H1 (cell line): ENCODE data around the gene GMEB2. TPM values are rescaled to one million over a fixed set of nuclear protein-coding genes. Genes with fewer than 3 reads are reported as not detected.

ENCODE experiments used
- CTCF ChIA-PET: fragments of 300-600 bp; sonication (Branson Sonifier 250); formaldehyde crosslinking; loops from one replicate; lab custom pipeline; 2021; ENCODE audit not compliant: partially characterized antibody; lab: Charles Lee
- POLR2A ChIA-PET: fragments of 300-600 bp; sonication (Branson Sonifier 250); formaldehyde crosslinking; loops from one replicate; lab custom pipeline; 2021; ENCODE audit warnings: inconsistent platforms; ENCODE audit not compliant: partially characterized antibody; lab: Charles Lee
- DNase-seq, 2 experiments: peaks; one replicate each; pipeline versions ENCODE4 v3.0.0 to v3.0.0-alpha.2; 2010 to 2022; ENCODE audit warnings: low spot score in 2 of 2, low read depth in 1 of 2, mixed read lengths in 1 of 2
- FAIRE-seq: peaks from 2 replicates; lab custom pipeline; 2011; peaks lifted over from hg19 to GRCh38; lab: Jason Lieb, UNC
- H2AFZ ChIP-seq: 2 replicates; pipeline ENCODE4 v1.8.1; 2012; ENCODE audit warnings: low read length, inconsistent platforms
- H2AK5ac ChIP-seq: 2 replicates; pipeline ENCODE4 v1.6.1; 2013; ENCODE audit warnings: low read depth, low read length
- H2BK120ac ChIP-seq: replicated peaks from 2 replicates; pipeline ENCODE3; 2013; ENCODE audit warnings: low read depth, low read length, inconsistent platforms
- H2BK12ac ChIP-seq: 2 replicates; pipeline ENCODE4 v1.6.1; 2013; ENCODE audit warnings: low read depth, low read length
- H2BK15ac ChIP-seq: 2 replicates; pipeline ENCODE4 v1.6.1; 2013; ENCODE audit warnings: low read length
- H2BK20ac ChIP-seq: 2 replicates; pipeline ENCODE4 v1.6.1; 2013; ENCODE audit warnings: low read length
- H2BK5ac ChIP-seq: 2 replicates; pipeline ENCODE4 v1.6.1; 2013; ENCODE audit warnings: low read depth, low read length
- H3K14ac ChIP-seq: 2 replicates; pipeline ENCODE4 v1.6.1; 2013; ENCODE audit warnings: inconsistent platforms; ENCODE audit not compliant: insufficient read length
- H3K18ac ChIP-seq: 2 replicates; pipeline ENCODE4 v1.6.1; 2013; ENCODE audit warnings: low read length; ENCODE audit errors: extremely low read depth
- H3K23ac ChIP-seq: 2 replicates; pipeline ENCODE4 v1.6.1; 2013; ENCODE audit warnings: inconsistent platforms; ENCODE audit not compliant: insufficient read length
- H3K23me2 ChIP-seq: 2 replicates; pipeline ENCODE4 v1.6.1; 2013; ENCODE audit warnings: low read depth, low read length
- H3K27ac ChIP-seq: 2 replicates; pipeline ENCODE4 v1.6.1; 2011; ENCODE audit warnings: low read depth, low read length, inconsistent platforms
- H3K27me3 ChIP-seq, 4 experiments: replicated peaks in 1 of 4; 1 replicate in 1 of 4; 2 replicates in 3 of 4; pipeline versions ENCODE4 v1.6.1 to v1.8.1; 2011 to 2013; ENCODE audit warnings: low read length in 3 of 4, mild to moderate bottlenecking in 3 of 4, inconsistent platforms in 2 of 4, mixed read lengths in 2 of 4, moderate library complexity in 1 of 4; ENCODE audit not compliant: control insufficient read depth in 3 of 4, insufficient read depth in 3 of 4; ENCODE audit errors: extremely low read depth in 1 of 4
- H3K36me3 ChIP-seq, 4 experiments: 2 replicates each; pipeline versions ENCODE4 v1.6.1 to v1.8.1; 2011 to 2013; ENCODE audit warnings: mild to moderate bottlenecking in 4 of 4, low read length in 3 of 4, moderate library complexity in 2 of 4, control low read depth in 1 of 4, inconsistent platforms in 1 of 4; ENCODE audit not compliant: insufficient read depth in 4 of 4, control insufficient read depth in 2 of 4
- H3K4ac ChIP-seq: replicated peaks from 2 replicates; pipeline ENCODE3; 2013; ENCODE audit warnings: low read length, low read depth, mixed read lengths, inconsistent platforms; ENCODE audit not compliant: insufficient read length
- H3K4me1 ChIP-seq, 4 experiments: replicated peaks in 1 of 4; 1 replicate in 1 of 4; 2 replicates in 3 of 4; pipeline versions ENCODE4 v1.6.1 to v1.8.1; 2011 to 2013; ENCODE audit warnings: low read length in 3 of 4, inconsistent platforms in 2 of 4, mixed read lengths in 1 of 4; ENCODE audit not compliant: insufficient read depth in 4 of 4, control insufficient read depth in 3 of 4
- H3K4me2 ChIP-seq, 2 experiments: 2 replicates each; pipeline versions ENCODE4 v1.6.1 to v1.8.1; 2011 to 2013; ENCODE audit warnings: low read depth in 2 of 2, low read length in 2 of 2, control low read depth in 1 of 2, inconsistent platforms in 1 of 2, mild to moderate bottlenecking in 1 of 2; ENCODE audit not compliant: insufficient read depth in 1 of 2
- H3K4me3 ChIP-seq, 4 experiments: fragments of 200-600, 300-600 bp in 1 of 4; sonication (generic), shearing (Covaris generic), sonication (Bioruptor Twin) in 1 of 4; 2 replicates each; pipeline versions ENCODE4 v1.5.1 to v1.8.1; 2011 to 2016; ENCODE audit warnings: low read length in 4 of 4, low read depth in 3 of 4, control low read depth in 2 of 4, inconsistent platforms in 2 of 4, mild to moderate bottlenecking in 2 of 4, mixed read lengths in 1 of 4, moderate library complexity in 1 of 4; ENCODE audit not compliant: insufficient read depth in 2 of 4; ENCODE audit errors: extremely low read depth in 1 of 4
- H3K56ac ChIP-seq: replicated peaks from 2 replicates; pipeline ENCODE3; 2013; ENCODE audit warnings: low read depth, mild to moderate bottlenecking, mixed read lengths, low read length, inconsistent platforms; ENCODE audit not compliant: insufficient read length
- H3K79me1 ChIP-seq: 2 replicates; pipeline ENCODE4 v1.6.1; 2013; ENCODE audit warnings: low read depth, low read length, control low read depth
- H3K79me2 ChIP-seq, 2 experiments: 2 replicates each; pipeline versions ENCODE4 v1.6.1 to v1.8.1; 2012 to 2013; ENCODE audit warnings: low read length in 2 of 2, mild to moderate bottlenecking in 2 of 2, inconsistent platforms in 1 of 2; ENCODE audit not compliant: insufficient read depth in 2 of 2, control insufficient read depth in 1 of 2
- H3K9ac ChIP-seq, 4 experiments: replicated peaks in 1 of 4; 1 replicate in 1 of 4; 2 replicates in 3 of 4; pipeline versions ENCODE4 v1.6.1 to v1.8.1; 2011 to 2013; ENCODE audit warnings: low read depth in 3 of 4, low read length in 3 of 4, control low read depth in 2 of 4, mild to moderate bottlenecking in 2 of 4, moderate library complexity in 2 of 4, inconsistent platforms in 1 of 4; ENCODE audit errors: extremely low read depth in 1 of 4
- H3K9me3 ChIP-seq, 2 experiments: 2 replicates each; pipeline versions ENCODE4 v1.6.1 to v1.8.1; 2012 to 2013; ENCODE audit warnings: mild to moderate bottlenecking in 2 of 2, moderate library complexity in 2 of 2, control low read depth in 1 of 2, inconsistent platforms in 1 of 2, low read depth in 1 of 2, low read length in 1 of 2, mixed read lengths in 1 of 2; ENCODE audit not compliant: insufficient read depth in 2 of 2
- H4K20me1 ChIP-seq, 2 experiments: replicated peaks in 1 of 2; 2 replicates each; pipeline versions ENCODE3 to v1.8.1; 2011 to 2013; ENCODE audit warnings: inconsistent platforms in 2 of 2, low read length in 2 of 2, mild to moderate bottlenecking in 1 of 2; ENCODE audit not compliant: insufficient read depth in 2 of 2, control insufficient read depth in 1 of 2
- H4K5ac ChIP-seq: 2 replicates; pipeline ENCODE4 v1.6.1; 2013; ENCODE audit warnings: low read length, low read depth, mixed read lengths, inconsistent platforms; ENCODE audit not compliant: insufficient read length
- H4K8ac ChIP-seq: 2 replicates; pipeline ENCODE4 v1.8.0; 2013; ENCODE audit warnings: mild to moderate bottlenecking, moderate library complexity, low read length, inconsistent platforms; ENCODE audit not compliant: insufficient read depth; ENCODE audit errors: extremely low read depth
- H4K91ac ChIP-seq: replicated peaks from 2 replicates; pipeline ENCODE3; 2013; ENCODE audit warnings: low read length, mixed read lengths, inconsistent platforms; ENCODE audit not compliant: insufficient read length
- CHD1 ChIP-seq: IDR thresholded peaks from 2 replicates; pipeline ENCODE4 v1.6.1; 2012; ENCODE audit warnings: low read depth, low read length, improper control_type of control experiment
- HDAC2 ChIP-seq, 2 experiments: fragments of 300-600 bp in 1 of 2; sonication (generic) in 1 of 2; IDR thresholded peaks; 2 replicates each; pipeline ENCODE4 v1.6.1; 2011 to 2012; ENCODE audit warnings: low read depth in 2 of 2, low read length in 2 of 2, mild to moderate bottlenecking in 2 of 2, moderate library complexity in 2 of 2, borderline replicate concordance in 1 of 2, inconsistent platforms in 1 of 2
- TAF1 ChIP-seq: IDR thresholded peaks from 2 replicates; pipeline ENCODE4 v1.6.1; 2011; ENCODE audit warnings: mild to moderate bottlenecking, low read depth, low read length
- WGBS, 2 experiments: shearing (Covaris generic) in 1 of 2; methylation state at CpG; one replicate each; pipeline versions ENCODE4 v1.1.6 to v1.1.7; 2013 to 2015; ENCODE audit warnings: low lambda C conversion rate in 2 of 2, mixed read lengths in 2 of 2, inconsistent platforms in 1 of 2, low coverage in 1 of 2, missing lambda C conversion rate in 1 of 2; ENCODE audit not compliant: insufficient replicate concordance in 2 of 2, insufficient coverage in 1 of 2, insufficient read length in 1 of 2; ENCODE audit errors: extremely low coverage in 1 of 2, missing lambda C conversion rate in 1 of 2; 5-methylcytosine and 5-hydroxymethylcytosine counted together
- polyA plus RNA-seq, 7 experiments: library from polyadenylated mRNA; depleted of rRNA in 3 of 7; stranded (reverse) in 5 of 7; unstranded in 2 of 7; fragments of >200 nt in 5 of 7; fragments of 200-250 nt in 2 of 7; gene quantifications; 1 replicate in 5 of 7; 2 replicates in 1 of 7; 4 replicates in 1 of 7; pipeline versions ENCODE4 v1.2.1 to v1.2.3, GENCODE V29; 2011 to 2013; ENCODE audit warnings: missing spikeins in 2 of 7, mixed read lengths in 2 of 7
- total RNA-seq: library from RNA; stranded (reverse); fragmentation: NEBNext Ultra II Directional; extraction: Animal tissue kit (Norgen Biotek cat#: 25700); gene quantifications from 2 replicates; pipeline ENCODE4 v1.2.1, GENCODE V29; 2021

Gene GMEB2
- total and polyA plus RNA-seq, 2 of the 8 experiments (the other 6 are each of a cell fraction or from before 2014, with no cell fraction given) = 12.9 to 14.2 TPM

- Histone ChIP-seq H3K79me1 (no peaks in the 10 kb centered on the region), H3K27me3 (no peaks in the 10 kb centered on the region), H3K27ac (no peak overlapping the region), H3K4me1 (no peaks in the 10 kb centered on the region), H4K20me1 (peaks cover 0 to 12% of the 10 kb centered on the region in 2 experiments), H2AFZ (no peak overlapping the region), H3K4me3 (no peak overlapping the region), H3K36me3 (peaks cover 0 to 16% (median 11%) of the 10 kb centered on the region in 4 experiments; a peak in 7 of 8 replicates), H2BK5ac (no peak overlapping the region), H3K56ac (no peak overlapping the region), H3K9me3 (no peaks in the 10 kb centered on the region), H3K9ac (no peak overlapping the region), H3K79me2 (no peaks in the 10 kb centered on the region), H3K18ac (no peak overlapping the region), H4K8ac (no peak overlapping the region), H3K14ac (no peak overlapping the region), H2AK5ac (no peak overlapping the region), H2BK15ac (no peak overlapping the region), H3K4ac (no peak overlapping the region), H2BK120ac (no peak overlapping the region), H3K4me2 (no peak overlapping the region), H4K5ac (no peak overlapping the region), H3K23me2 (no peaks in the 10 kb centered on the region), H2BK20ac (no peak overlapping the region), H2BK12ac (no peak overlapping the region), H4K91ac (no peak overlapping the region), H3K23ac (no peak overlapping the region)
- TF ChIP-seq HDAC2 (IDR thresholded peaks at IDR 0.05; ENCODE audit: borderline replicate concordance in 1 of 2, low read depth in 2 of 2, low read length in 2 of 2) = no peak
- TF ChIP-seq TAF1 = no peak
- no peak for TF ChIP-seq CHD1
- CTCF ChIA-PET = interaction anchor here (1.0 to 1.7 kb wide), 4 partner anchors 11 to 104 kb away, joined by 3 to 8 read pairs (median 4); no protein-coding TSS in a partner anchor
- DNase-seq = no peak
- POLR2A ChIA-PET = interaction anchor here (0.7 to 1.3 kb wide), 2 partner anchors 31 to 368 kb away, joined by 3 read pairs; partner anchors contain the start of gene UCKL1
- 89% methylated on average over 11 of the region's 11 CpGs; no CpG with 5 or more reads in 1 of the 2 experiments for WGBS, 2 experiments
- FAIRE-seq = no peak
These were observed 38.3 kb downstream of the GMEB2 start for GRCh38 chr20:63588641-63589041.
